Esophagus squamous epithelium (tissue), 4 donors: ENCODE data around the gene CACNB4.

Experiments used
- CTCF ChIP-seq, 6 experiments: fragments of 450-650 bp in 4 of 6; fragments of 200-600 bp in 2 of 6; sonication (generic) in 2 of 6; IDR thresholded peaks; one replicate each; pipeline ENCODE4 v1.5.1; 2016 to 2019; ENCODE audit warnings: antibody characterized with exemption in 6 of 6, mild to moderate bottlenecking in 4 of 6, moderate library complexity in 4 of 6
- POLR2A ChIP-seq, 4 donors: fragments of 450-650 bp; IDR thresholded peaks; one replicate each; pipeline ENCODE4 v1.6.1; 2017; ENCODE audit warnings: antibody characterized with exemption in 4 of 4, mild to moderate bottlenecking in 4 of 4, moderate library complexity in 3 of 4

DNA sequence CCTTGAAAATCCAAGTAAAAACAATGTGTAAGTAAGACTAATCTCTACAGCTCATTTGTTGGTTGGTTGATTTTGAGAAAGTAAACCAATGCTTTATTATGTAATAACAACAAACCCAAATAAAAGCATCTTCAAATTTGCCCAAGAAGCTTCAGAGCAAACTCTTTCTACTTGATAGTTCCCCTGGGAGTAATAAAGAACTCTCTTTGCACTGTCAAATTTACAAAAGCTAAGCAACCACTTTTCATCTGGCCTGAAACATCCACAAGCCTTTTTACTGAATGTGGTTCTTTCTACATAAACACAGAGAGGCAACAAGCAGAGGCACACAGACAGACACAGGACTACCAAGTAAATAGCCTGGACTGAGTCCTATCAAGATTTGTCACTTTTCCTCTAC is 28.8 kb upstream of the CACNB4 start:
- TF ChIP-seq CTCF (IDR thresholded peaks at IDR 0.05) (no peak), POLR2A (IDR thresholded peaks at IDR 0.05) (no peak)
